T1000 (cell line): Measurements from ENCODE around the gene WDTC1.

ENCODE experiments used
- DNase-seq: peaks from one replicate; lab custom pipeline; 2025; ENCODE audit warnings: mixed read lengths; lab: John Stamatoyannopoulos, UW

WDTC1 gene

DNA sequence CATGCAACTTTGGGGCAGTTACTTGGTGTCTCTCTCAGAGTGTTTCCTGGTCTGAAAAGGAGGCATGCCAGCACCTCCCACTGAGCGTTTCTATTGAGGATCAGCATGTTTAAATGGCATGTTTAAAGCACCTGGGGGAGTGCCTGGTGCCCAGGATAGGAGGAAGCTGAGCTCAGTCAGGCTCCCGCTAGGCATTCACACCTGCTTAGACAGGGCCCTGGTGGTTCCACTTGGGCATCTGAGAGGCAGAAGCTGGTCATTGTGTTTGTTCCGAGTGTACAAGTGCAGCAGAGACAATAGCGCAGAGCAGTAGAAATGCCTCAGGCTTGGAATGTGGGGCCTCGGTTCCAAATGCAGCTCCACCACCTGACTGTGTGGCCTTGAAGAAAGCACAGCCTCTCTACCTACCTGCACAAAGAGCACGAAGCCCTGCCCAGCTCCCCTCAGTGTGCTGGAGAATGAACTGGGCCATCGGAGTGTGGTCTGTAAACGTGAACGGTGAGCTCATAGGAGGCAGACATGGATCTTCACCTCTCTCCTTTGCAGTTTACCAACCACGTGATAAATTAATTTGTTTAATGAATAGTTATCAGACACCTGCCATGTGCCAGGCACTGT, 67.3 kb downstream of the WDTC1 start:
- DNase-seq = no peak

DNA sequence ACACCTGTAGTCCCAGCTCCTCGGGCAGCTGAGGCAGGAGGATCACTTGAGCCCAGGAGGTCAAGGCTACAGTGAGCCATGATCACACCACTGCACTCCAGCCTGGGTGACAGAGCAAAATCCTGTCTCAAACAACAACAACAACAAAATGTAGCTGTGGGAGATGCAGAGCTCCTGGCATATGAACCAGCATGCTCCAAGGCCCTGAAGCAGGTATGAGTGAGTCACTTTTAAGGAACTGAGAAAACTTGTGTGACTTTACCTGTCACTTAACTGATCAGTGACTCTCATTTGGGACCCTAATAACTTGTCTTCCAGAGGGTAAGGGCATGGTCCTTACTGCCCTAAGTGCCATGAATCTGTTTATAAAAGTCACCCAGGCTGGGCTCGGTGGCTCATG, 68.2 kb downstream of the WDTC1 start:
- DNase-seq = no peak

DNA sequence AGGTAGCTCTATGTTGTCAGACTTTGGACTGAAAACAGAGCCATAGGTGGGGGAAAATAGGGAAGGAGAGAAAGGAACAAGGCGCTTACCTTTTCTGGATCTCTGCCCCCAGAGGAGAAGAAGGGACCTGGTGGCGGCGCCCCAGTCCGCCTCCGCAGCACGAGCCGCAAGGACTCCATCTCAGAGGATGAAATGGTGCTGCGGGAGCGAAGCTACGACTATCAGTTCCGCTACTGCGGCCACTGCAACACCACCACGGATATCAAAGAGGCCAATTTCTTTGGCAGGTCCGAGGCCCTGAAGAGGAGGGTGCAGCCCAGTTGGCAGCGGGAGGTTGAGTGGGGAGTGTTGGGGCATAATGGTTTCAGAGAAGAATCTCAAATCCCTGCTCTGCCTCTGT, 69.1 kb downstream of the WDTC1 start:
- no peak for DNase-seq

DNA sequence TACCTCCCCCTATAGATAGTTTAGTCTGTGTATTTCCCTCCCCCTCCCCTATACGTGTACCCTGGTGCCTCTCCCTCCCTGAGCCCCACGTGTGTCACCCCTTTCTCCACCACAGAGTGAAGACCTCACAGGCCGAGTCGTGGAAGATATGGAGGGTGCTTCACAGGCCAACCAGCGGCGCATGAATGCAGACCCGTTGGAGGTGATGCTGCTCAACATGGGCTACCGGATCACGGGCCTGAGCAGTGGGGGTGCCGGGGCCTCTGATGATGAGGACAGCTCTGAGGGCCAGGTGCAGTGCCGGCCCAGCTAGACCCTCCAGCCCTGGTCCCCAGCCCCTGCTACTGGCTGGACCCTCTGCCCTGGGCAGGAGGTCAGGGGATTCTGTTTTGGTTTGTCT, 71.6 kb downstream of the WDTC1 start:
- no peak for DNase-seq

DNA sequence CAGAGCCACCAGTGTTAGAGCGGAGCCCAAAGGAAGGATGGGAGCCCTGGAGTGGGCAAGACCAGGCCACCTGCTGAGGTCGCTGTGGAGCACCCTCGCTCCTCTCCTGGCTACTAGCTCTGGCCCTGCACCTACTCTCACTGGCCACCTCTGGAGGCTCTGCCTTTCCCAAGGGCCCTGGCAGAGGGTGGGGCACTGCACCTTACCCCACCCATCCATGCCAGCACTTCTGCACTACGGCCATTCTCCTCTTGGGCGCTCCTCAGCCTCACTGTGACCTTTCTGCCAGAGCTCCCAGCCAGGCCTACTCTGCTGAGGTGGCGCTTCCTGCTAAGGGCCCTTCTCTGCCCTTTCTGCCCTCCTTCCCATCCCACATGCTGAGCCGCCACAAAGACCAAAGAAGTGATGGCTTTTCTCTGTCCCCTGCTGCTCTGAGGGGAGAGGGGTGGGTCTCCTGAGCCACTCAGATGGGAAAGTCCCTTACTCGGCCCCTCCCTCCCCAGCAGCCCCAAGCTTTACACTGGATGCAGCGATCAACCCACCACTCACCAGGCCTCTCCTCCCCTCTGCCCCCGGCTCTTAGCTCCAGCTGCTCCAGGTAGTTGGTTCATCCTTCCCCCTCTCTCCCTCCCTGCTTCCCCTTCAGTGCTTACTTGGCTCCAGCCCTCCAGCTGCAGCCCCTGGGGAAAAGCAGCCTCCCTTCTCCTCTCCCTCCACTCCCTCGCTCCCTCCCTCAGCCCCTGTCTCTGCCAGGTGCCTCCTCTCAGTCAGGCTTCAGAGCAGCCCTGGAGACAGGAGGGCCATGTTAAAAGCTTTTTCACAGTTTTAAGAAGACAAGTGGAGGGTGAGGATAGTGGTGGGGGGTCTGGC, 72.7 kb downstream of the WDTC1 start:
- no peak for DNase-seq

DNA sequence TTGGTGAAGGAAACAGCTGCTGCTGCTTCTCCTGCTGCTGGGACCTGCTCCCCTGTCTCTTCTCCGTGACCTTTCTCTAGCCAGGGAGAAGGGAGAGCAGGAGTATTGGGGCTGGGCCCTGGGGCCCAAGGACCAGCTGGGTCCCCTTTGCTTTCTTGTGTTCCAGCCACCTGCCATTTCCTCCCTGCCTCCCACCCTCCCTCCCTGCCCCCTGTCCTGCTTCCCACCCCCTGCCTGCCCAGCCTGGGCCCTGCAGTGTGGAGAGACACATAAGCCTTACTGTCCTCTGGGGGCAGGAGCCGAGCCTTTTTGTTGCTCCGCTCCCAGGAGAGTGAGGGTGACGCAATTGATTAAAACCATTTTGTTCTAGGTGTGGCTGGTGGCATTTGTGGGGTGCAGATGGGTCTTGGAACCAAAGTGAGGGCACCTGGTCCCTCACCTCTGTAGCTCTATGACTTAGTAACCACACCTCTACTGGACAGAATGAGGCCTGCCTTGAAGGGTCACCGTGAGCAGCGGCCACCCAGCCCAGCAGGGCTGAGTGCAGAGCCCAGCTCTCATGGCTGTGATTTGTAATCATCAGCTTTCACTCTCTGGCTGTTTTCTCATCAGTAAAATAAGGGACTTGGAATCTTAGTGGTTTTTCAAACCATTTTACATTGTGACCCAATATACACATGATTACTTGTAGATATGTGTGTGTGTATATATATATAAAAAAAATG, 73.6 kb downstream of the WDTC1 start:
- DNase-seq = no peak

DNA sequence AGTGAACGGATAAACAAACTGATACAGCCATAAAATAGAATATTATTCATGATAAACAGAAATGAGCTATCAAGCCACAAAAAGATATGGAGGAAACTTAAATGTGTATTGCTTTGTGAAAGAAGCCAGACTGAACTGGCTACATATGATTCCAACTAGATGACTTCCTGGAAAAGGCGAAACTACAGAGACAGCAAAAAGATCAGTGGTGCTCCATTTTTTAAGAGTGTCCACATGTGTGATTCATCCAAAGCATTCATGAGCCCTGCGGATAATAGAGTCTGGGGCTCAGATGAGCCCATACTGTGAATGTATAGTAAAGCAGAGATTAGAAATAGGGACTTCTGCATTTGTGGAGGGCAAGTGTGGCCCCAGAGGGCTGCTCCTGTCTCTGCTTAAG, 79.7 kb downstream of the WDTC1 start:
- DNase-seq = no peak

DNA sequence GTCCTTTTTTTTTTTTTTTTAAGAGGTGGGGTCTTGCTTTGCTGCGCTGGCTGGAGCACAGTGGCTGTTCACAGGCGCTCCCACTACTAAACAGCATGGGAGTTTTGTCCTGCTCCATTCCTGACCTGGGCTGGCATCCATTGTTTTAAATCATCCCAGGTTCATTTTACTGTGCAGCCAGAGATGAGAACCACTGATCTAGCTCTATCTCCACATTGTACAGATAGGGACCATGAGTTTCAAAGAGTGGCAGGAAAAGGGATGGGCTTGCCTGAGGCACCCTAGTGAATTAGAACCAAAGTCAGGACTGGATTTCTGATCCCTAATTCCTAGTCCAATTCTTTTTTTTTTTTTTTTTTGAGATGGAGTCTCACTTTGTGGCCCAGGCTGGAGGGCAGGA, 80.3 kb downstream of the WDTC1 start:
- no peak for DNase-seq

DNA sequence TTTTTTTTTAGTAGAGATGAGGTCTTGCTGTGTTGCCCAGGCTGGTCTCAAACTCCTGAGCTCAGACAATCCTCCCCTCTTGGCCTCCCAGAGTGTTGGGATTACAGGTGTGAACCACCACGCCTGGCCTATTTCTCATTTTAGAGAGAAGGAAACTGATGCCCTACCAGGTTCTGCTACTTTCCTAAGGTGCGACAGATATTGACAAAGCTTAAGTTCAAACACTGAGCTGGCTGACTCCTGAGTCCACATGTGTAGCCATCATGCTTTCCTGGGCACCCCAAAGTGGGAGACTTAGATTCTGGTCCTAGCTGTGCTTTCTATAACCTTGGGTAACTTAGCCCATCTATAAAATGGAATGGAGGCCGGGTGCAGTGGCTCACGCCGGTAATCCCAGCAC, 82.4 kb downstream of the WDTC1 start:
- DNase-seq = no peak

DNA sequence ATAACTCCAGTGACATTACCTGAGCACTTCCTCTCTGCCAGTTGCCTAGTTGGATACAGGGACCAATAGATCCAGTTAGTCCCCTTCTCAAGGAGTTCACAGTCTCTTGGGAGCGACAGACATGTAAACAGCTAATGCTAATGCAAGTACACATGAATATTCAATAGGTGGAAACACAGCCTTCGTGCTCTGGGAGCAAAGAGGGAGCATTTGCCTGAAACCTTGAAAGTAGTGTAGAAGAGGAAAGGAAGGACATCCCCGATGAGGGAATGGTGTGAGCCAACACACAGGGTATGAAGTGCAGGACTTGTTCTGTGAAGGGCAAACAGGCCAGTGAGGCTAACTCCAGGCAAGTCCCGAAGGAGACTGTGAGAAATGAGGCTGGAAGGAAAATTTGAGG, 83.7 kb downstream of the WDTC1 start:
- DNase-seq = no peak

DNA sequence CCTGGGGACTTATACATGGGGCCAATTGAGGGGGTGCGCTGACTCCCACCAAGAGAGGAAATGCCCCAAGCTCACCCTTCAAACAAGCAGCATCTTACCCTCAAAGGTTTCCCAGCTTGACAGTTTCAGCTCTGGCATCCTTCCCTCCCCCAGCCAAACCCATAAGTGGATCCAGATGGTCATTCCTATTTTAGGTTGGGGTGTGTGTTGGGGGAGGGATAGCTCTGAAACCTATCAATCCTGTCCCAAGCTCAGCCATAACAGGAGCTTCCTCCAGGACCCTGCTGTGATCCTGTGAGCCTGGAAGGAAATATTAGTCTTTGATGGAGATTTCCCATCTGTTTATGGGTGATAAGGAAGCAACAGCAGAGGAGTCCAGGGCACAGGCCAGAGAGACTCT, 84.2 kb downstream of the WDTC1 start:
- DNase-seq = no peak

DNA sequence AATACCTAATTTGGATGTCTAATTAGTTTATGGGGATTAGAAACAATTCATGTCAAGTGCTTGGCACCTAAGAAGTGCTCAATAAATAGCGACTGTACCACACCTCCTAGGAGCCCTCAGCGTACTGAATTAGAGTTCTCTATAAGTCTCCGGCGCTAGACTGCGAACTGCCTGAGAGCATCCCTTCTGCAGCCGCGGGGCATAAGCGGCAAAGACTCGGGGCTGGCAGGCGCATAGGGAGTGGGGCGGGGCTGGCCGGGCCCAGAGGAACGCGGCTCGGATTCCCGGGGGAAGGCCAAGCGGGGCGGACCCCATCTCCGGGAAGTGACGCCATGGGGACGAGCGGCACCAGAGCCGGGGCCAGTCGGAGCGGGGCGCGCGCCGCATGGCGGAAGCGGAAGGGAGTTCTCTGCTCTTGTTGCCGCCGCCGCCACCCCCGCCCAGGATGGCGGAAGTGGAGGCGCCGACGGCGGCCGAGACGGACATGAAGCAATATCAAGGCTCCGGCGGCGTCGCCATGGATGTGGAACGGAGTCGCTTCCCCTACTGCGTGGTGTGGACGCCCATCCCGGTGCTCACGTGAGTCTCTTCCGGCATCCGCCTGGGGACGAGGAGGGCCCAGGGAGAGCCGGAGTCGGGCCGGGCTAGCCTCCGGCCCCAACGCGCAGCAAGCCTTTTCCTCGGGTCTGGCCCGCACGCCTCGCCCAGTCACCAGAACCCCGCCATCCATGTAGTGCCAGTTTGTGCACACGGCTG, 87.6 kb downstream of the WDTC1 start, which contains the start of gene TMEM222:
TSS of gene TMEM222 (plus strand) at position 351 of the 756 bp plus-strand sequence. CDS start at position 386, 35 bp downstream.
- peak; percentile 97 for DNase-seq

DNA sequence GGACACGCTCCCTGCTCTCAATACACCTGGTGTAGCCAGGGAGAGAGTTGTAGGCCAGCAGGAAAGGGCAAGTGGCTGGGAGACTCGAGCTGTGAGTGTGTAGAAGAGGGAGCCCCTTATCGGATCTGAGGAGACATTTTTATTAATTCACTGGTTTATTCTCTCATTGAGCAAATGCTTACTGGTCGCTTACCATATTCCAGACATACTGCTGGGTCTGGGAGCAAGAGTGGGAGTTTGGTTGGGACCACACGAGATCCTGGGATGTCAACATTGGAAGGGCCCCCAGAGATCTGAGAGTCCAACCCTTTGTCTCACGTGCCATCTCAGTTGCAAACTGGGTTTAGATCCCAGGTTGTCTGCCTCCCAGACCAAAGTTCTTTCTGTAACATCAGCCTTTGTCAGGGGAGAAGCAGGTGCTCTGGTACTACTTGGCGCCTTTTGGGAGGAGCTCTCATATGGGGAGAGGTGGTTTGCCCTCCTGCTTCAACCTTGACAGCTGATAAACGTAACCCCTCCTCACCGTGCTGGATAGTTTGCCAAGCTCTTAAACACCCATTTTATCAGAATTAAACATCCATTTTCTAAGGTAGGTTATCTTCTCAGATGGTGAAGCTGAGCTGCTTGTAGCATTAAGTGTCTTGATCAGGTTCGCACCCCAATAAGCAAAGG, 88.3 kb downstream of the WDTC1 start:
- no peak for DNase-seq

DNA sequence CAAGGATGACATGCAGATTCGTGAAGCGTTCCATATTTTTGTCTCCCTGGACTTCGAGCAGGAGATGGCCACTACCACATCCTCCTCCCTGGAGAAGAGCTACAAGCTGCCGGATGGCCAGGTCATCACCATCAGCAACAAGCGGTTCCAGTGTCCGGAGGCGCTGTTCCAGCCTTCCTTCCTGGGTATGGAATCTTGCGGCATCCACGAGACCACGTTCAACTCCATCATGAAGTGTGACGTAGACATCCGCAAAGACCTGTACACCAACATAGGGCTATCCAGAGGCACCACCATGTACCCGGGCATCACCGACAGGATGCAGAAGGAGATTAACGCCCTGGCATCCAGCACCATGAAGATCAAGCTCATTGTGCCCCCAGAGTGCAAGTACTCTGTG, 90.9 kb downstream of the WDTC1 start:
- no peak for DNase-seq

DNA sequence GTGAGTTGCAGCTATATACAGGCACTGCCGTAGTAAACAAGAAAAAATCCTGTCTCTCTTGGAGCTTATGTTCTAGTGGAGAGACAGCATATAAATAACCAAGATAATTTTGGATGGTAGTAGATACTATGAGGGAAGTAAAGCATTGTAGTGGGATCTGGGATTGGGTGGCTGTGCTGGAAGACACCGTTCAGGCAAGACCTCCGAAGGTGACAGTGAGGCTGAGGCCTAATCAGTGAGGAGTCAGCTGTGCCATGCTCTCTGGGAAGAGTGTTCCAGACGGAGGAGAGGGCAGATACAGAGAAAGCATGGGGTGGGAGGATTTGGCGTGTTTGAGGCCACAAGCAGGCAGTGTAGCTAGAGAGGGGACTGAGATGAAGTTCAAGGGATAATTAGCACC, 93.5 kb downstream of the WDTC1 start:
- DNase-seq = no peak

DNA sequence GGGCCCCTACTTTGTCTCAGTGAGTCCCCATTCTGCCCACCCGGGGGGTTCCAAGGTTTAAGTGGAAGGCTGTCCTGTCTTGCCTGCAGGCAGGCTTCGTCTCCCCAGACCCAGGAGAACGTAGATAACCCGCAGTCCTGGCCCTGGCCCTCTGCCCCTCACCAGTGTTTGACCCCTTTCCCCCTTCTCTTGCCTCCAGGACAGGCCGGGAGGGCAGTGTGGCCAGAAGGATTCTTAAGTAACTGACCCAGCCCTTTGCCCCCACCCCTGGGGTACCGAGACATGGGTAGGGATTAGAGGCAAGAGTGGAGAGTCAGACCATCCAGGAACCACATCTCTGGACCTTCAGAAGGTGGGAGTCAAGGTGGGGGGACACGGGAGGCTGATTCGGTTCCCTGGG, 96.4 kb downstream of the WDTC1 start:
- no peak for DNase-seq

DNA sequence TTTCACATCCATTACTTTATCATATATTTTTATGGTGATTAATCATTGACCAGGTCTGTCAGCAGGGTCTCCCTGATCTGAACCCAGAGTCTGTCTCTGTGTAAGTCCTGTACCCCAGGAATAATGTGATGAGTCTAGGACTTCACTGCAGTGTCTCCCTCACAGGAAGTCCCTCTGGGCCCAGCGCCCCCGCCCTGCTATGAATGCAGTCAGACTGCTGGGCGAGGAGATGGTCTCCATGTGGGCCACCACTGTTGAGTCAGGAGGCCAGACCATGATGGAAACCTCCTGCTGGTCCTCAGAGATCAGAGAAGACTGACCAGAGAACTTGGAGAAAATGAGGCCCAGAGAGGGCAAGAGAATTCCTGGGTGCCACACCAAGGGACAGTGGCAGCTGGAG, 97.0 kb downstream of the WDTC1 start:
- no peak for DNase-seq

DNA sequence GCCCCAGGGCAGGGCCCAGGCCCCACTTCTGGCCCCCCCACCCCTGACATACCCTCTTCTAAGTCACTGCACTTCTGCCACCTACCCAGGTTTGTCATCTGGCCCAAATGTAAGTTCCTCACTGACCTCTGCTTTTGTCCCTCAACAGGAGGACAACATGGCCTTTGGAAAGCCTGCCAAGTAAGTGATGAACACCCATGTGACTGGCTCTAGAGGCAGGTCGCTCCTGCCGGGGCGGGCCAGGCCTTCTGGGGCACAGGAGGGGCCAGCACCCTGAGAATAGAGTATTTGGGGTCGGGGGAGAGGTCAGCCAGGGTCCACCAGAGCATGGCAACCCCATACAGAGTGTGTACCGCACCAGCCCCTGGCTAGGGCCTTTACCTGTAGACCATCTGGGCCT, 97.5 kb downstream of the WDTC1 start:
- DNase-seq = no peak

DNA sequence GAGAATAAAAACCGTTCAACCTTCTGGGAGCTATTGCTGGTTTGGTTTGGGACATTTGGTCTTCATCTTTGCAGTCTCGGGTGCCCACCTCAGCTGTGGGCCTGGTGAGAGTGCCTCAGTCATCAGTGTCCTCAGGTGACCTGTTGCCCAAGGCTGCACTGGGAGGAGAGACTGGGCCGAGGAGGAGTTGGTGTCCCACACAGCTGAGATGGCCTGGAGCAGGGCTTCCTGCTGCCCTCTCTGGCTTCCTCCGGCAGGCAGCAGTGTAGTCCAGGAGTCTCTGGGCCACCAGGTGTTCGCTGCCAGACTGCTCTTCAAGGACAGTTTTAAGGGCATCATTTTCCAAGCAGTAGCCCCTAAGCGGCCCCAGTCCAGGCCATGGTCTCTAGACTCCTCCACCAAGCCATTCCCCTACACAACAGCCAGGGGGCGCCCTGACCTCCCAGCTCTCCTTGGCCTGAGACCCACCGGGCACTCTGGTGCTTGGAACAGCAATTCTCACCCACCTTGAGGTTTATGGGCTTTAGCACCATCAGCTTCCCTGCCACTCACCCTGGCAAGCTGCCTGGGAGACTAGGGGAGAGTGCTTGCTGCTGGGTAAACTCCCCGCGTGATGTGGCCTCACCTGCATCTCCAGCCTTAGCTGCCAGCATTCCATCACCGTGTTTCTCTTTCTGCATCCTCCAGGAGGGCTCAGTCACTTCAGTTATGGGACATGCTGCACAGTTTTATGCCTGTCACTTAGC, 98.3 kb downstream of the WDTC1 start:
- DNase-seq = no peak

DNA sequence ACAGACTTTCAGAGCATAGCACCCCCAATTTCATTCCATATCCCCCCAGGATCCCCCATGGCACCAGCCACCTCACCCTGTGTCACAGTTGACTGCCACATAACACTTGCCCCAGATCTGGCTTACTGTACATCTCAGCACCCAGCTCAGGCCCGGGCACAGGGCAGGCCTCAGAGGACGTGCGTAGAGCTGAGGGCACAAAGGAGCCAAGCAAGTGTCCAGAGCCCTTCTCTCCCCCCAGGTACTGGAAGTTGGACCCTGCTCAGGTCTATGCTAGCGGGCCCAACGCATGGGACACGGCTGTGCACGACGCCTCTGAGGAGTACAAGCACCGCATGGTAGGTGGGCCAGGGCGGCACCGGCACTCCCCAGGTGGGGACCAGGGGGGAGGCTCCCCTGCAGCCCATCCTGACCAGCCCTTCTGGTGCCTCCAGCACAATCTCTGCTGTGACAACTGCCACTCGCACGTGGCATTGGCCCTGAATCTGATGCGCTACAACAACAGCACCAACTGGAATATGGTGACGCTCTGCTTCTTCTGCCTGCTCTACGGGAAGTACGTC, 99.4 kb downstream of the WDTC1 start:
- no peak for DNase-seq
